Daoy (cell line): ENCODE data around the gene MXI1. TPM values are rescaled to one million over a fixed set of nuclear protein-coding genes. Genes with fewer than 3 reads are reported as not detected.
"Not testable (repeated sequence)": the region's sequence is repeated elsewhere in the genome, so short reads cannot be mapped to it uniquely, and the experiment has no call there.

Experiments
- DNase-seq: peaks from one replicate; pipeline ENCODE4 v3.0.0-alpha.2; 2015; ENCODE audit warnings: low read depth
- total RNA-seq: library from RNA; depleted of rRNA; stranded (reverse); fragments of >200 nt; shearing (Covaris generic); gene quantifications from 2 replicates; pipeline ENCODE4 v1.2.3, GENCODE V29; 2014

MXI1 gene
- total RNA-seq, 1 experiment from 2014 or later: 4.3 TPM

DNA sequence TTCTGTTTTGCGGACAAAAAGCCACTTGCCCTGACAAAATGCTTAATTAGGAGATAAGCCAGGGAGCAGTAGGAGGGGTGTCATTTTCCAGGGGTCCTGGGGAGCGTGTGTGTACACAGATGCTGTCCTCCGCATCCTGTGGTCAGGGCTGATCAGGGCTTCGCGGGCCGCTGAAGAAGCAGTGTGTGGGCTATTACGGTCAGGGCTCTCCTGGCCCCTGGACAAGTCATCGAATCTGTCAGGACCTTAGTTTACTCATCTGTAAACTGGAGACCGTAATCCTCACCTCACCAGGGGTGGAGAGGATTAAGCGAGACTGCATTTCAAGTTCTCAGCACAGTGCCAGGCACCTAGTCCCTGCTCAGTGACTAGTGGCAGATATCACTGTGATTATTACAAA is 26.0 kb upstream of the MXI1 start:
- DNase-seq: no peak

DNA sequence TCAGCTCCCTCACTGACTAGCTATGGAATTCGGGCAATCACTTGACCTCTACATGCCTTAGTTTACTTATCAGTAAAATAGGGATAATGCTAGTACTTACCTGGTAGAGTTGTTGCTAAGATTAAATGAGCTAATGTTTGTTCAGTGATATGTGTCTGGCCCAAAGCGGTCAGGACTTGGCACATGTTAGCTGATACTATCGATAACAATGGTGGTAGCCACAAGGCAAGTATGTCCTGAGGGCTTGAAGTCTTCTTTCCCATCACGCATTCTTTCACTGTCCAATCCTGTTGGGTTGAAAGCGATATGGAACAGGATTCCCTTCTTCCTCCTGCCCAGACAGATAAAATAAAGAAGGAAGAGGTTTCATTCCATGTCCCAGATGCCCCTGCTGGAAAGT is 25.5 kb upstream of the MXI1 start:
- no peak for DNase-seq

DNA sequence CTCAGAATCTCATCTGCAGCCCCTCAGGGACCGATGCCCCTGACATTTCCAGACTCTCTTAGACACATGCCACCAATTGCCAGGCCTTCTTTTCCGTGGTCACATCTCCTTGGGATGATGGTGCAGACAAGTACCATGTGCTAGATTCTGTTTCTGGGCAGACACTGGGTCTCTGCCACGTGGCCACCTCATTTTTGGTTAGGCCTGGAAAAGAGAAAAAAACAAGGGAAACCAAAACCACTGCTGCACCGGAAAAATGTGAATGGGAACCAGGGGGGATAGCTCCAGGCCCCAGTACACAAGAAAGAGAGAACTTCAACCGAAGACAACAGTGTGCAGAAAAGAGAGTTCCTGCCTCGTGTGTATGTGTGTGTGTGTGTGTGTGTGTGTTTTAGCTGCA is 23.0 kb upstream of the MXI1 start:
- DNase-seq: no peak

DNA sequence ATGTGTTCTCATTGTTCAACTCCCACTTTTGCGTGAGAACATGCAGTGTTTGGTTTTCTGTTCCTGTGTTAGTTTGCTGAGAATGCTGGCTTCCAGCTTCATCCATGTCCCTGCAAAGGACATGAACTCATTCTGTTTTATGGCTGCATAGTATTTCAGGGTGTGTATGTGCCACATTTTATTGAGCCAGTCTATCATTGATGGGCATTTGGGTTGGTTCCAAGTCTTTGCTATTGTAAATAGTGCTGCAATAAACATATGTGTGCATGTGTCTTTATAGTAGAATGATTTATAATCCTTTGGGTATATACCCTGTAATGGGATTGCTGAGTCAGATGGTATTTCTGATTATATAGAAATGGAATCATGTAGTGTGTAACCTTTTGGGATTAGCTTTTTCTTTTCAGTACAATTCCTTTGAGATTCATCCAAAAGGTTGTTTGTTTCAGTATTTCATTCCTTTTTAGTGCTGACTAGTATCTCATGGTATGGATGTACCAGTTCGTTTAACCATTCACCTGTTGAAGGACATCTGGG is 21.7 kb upstream of the MXI1 start:
- DNase-seq: not testable (repeated sequence)

DNA sequence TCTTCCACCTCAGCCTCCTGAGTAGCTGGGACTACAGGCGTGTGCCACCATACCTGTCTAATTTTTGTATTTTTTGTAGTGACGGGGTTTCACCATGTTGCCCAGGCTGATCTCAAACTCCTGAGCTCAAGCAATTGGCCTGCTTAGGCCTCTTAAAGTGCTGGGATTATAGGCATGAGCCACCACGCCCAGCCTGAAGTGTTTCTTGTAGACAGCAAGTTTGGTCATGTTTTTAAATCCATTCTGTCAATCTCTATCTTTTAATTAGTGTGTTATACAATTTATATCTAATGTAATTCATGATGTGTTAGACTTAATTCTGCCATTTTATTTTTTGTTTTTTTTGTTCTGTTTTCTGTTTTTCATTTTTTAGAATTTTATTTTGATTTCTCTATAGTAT is 17.2 kb upstream of the MXI1 start:
- no peak for DNase-seq

DNA sequence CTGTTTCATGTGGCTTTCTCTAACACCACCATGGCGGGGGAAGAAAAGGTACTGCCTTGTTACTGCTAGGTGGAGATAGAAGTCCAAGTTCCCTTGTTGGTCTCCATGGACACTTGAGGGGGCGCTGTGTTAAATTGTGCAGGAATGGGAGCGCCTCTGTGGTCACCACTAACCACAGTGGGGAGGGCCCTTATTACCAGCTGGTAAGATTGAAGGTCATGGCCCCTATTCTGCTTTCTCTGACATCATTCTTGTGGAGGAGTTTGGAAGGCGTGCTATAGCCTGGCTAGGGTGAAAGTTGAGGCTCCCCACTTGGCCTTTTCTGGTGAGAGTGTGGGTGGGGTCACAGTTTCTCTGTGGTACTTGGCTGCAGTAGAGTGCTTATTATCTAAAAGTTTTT is 14.9 kb upstream of the MXI1 start:
- DNase-seq: peak; percentile 16

DNA sequence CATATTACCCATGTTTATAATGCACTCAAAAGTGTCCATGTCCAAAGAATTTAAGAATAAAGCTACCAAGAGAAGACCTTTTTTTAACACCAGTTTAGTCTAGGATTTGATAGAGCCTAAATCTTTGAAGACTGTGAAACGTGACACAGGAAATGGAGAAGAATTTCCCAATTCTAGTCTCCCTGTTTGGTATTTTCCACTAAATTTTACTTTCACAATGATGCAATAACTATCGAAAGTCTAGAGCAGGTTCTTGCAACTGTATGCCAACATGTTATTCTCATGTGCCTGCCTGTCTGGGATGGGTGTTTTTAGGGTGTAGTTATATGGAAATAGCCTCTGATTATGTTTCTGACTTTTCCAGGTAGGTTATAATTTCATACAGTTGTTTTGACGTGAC is 6.9 kb upstream of the MXI1 start:
- DNase-seq: no peak

DNA sequence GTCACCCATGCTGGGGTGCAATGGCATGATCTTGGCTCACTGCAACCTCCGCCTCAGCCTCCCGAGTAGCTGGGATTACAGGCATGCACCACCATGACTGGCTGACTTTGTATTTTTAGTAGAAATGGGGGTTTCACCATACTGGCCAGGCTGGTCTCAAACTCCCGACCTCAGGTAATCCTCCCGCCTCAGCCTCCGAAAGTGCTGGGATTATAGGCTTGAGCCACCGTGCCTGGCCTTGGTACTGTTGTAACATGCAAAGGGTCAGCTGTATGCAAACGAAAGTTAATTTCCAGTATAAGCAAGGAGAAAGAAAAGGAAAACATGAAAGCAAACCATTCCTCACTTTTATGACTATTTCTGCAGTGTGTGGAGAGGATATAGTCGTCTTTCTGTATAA is 6.4 kb upstream of the MXI1 start:
- not testable (repeated sequence) for DNase-seq

DNA sequence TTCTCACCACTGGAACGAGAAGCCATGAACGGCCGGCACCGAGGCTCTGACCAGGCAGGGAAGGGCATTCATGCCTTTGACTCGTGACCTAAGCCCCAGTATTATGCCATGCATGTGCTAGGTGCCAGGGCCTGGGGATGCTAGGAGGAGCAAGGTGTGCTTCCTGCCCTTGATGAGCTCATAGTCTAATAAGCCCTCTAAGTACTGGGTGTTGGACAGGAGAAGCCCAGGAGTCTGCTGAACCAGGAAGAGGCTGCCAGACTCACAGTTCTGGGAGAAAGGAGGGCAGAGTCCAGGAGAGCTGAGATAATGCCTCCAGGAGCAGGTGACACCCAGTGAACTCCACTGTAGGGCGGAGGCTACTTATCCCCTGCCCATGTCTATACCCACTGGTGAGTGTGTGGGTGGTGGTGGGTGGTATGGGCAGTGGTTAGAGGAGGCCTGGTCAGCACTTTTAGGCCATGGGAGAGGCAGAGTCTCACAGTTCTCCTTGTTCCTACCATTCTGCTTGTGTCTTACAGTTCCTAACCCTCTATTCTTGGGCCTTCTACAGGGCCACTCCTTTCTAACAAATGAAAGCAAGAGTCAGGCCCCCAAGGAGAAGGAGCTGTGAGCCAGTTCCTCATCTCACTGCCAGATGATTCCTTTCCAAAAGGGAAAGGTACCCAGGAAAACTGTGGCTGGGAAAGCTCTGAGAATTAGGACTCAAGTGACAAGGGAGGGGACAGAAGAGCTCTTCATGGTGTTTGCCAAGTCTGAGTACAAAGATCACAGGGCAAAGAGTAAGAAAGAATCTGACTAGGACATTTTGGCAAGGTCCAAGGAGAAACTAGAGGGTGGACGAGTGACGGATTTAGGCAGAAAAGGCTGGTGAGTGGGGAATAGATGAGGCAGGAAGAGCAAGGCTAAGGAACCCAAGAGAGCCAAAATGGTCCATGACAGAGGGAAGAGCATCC is 3.6 kb upstream of the MXI1 start:
- no peak for DNase-seq

DNA sequence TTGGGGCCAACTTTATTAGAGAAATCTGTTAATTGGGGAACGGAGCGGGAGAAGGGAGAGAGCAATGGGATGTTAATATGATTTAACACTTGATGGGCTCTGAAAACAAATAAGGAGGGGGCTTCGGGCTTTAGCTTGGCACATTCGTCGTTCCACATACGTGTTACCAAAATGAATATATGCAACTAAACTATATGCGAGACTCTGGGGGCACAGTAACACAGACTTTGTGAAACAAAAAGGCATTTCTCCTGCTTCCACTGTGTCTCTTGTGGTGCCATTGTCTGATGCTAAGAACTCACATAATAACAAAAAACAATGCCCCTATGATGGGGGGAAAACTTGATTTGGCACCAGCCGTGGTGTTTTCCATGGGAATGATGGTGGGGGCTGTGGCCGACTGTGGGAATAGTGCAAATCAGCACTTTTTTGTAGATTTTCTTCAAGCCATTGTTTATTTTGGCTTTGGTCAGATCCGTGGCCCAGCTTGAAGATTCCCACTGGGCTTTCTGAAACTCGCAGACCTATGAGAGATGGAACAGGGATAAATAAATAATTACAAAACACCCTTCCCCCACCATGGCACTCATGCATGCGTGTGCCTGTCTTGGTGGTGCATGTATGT is 2.2 kb upstream of the MXI1 start:
- no peak for DNase-seq

DNA sequence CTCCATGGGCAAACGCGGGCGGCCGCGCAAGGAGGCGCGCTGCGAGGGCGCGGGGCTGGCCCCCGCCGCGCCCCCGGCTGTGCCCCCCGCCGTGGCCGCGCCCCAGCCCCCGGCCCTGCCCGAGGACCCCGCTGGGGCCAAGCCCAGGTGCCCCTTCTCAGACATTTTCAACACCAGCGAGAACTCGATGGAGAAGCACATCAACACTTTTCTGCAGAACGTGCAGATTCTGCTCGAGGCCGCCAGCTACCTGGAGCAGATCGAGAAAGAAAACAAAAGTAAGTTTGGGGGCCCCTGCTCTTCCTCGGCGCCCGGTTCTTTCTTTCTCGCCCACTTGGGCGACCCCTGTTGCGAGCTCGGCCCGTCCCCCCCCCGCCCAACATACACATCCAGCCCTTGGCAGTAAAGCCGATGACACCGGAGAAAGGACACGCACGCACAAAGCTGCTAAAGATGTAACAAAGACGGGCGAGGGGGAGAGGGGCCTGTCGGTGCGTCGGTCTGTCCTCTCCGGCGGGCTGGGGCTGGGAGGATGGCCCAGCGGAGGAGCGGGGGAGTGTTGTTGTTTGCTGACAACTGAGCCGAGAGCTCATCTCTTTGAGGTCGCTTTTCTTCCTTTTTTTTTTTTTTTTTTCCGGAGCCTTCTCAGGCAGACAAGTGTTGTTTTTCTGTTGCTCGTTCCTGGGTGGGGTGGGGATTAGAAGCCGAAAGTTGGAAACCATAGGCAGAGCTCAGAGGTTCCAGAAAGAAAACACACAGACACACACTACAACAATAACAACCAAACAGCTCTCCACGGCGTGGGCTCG is 604 bp downstream of the MXI1 start:
- DNase-seq: peak; percentile 23

DNA sequence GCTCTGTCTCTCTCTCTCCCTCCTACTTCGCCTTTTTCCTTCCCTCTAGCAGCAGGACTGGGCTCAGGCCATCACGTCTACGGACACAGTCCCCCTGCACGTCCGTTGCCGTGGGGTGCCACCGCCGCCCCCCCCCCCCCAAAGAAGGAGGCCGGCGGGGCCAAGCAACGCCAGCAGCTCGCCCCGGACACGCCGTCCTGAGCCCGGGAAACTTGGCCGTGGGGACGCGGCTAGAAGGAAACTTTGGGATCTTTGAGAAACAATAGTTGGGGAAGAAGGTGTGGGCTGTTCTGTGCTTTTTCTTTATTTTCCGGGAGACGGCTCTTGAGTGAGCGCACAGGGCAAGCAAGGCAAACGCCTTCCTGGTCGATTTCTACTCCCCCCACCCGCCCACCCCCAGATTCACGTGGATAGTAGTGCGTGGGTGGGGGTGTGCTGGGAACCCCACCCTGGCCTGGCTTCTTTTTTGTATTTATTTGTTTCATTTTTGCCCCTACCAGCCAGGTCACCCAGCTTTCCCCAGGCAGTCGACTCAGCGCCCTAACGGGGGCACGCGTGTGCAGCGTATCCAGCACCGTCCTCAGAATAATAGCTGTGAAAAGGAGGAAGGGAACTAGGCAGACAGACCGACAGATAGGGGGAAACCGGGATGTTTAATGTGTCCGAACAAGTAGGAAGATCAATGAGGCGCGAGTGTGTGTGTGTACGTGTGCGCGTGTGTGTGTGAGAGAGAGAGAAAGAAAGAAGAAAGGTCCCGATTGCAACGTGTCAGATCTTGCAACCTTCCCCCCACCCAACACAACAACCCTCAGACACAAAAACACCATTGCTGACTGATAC is 1.4 kb downstream of the MXI1 start:
- DNase-seq: peak; percentile 42

DNA sequence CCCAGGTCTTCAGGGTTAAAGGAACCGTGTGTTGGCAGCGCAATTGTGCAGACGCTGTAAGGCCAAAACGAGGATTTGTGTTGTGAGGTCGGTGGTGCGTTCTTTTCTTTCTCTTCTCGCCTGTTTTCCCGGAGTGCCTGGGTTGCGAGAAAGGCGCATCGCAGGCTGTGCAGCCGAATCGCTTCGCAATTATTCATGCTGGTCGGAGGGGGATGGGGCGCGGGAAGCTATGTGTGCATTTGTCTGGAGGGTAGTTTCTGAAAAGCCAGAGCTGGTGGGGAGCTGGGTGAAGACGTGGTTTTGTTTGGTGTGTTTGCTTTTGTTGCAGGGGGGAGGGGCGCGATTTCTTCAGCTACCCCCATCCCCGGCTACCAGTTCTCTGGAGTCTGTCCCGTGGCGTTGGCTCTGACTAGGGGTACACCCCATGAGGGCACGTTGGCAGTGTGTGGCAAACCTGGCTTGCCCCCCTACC is 2.1 kb downstream of the MXI1 start:
- DNase-seq: peak; percentile 43

DNA sequence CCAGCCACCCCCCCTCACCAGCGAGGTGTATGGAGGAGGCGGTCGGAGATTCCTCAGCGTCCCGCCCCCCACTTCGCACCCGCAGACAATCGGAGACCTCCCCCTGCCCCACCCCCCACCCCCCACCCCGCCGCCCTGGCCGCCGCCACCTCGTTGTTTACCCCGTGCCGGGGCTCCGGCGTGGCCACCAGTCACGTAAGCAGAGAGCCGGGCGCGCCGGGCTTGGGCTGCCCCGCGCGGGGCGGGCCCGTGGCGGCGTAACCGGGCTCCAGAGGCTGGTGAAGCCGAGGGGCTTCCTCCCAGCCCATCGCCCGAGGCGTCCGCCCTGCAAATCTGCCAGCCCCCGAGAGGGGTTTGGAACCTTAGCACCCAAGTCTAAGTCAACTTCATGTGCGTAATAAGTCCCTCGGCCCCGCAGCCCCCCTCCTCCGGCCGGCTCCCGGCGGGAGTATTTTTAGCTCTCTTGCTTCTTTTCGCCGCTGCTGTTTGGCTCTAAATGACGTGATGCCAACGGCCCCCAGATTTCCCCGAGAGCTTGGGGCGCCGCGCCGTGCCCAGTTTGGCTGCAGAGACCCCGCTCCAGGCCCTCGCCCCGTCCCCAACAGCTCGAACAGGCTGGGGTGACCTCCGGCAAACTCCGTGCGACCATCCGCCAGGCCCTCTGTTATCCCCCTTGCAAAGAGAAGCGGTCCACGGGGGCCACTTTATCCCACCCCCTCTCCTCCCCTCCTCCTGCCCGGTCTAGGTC is 2.7 kb downstream of the MXI1 start:
- DNase-seq: no peak

DNA sequence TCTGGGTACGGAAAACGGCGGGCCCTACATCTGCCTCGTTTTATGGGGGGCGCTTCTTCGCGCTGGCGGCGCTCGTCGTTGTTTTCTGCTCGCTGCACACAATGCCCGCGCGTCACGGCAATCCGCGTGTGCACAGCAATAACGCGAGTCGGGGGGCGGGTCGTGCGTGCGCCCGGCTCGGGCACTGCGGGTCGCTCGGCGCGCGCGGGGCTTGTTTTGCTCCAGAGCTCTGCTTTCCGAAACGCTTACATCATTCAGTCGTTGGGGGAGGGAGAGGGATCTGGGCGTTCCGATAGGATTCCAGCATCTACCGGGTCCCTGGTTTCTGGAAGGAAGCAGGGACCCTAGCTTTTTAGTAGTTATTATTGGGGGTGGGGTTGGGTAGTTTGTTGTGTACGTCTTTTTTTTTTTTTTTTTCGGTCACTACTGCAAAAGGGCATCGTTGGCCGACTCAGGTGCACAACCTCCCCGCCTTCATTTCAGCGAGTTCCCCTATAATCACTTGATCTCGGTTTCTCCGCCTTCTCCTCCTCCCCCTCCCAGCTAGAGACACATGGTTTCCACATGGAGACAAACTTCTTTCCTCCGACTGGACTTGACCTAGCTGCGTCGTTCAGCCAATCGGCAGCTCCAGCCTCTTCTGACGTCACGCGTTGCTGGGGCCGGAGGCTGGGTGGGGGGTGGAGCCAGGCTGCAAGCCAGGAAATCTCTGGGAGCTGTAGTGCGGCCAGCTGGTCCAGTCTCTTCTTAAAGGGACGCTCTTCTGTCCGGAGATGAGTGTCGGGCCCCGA is 3.5 kb downstream of the MXI1 start:
- DNase-seq: peak; percentile 96

DNA sequence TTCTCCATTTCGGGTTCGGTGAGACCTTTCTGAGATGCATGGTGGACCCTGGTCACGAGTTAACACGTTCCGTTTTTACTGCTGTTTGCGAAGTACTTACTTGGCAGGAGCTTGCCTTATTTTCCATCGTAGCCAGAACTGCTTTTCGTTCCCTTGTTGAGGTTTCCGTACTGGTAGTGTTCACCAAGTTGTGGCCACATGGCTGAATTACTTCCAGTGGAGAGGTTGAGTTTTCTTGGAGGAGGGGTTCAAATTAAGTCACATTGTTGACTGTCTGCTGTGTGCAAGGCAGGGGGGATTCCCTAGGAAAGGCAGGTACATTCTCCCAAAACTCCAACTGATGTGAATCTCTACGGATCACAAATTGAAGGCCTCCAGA is 4.0 kb downstream of the MXI1 start:
- no peak for DNase-seq

DNA sequence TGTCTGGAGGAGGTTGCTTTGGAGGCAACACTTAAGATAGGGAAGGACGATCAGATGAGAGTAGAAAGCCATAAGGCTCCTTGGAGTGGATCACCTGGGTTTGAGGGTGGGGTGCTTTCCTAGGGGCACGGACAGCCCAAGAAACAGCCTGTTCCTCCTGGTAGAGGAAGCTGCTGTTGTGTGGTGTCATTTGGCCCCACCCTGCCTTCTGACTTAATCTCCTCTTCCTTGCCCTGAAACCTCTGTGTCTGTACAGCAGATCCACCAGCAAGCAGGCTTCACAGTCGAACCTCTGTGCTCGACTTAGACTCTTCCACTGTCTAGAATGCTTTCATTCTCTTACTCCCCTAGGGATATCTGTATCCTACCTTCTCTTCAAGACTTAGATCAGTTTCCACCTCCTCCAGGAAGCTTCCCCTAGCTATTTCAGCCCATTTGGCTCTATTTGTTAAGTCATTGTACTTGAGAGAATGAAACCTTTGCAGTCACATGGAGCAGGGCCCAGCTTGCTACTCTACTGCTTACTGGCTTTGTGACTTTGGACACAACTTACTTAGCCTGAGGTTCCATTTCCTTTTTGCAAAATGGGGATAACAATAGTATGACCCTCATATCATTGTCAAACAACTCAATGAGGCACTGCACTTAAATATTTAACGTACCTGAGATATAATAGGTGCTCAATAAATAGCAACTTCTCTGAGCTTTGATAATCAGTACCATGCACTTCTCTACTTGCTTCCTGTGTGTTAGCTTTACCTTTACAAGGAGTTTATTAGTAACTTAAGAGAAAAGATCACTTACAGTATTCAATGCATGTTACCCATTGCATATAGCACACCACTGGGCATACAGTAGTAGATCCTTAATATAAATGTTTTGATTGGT is 5.0 kb downstream of the MXI1 start:
- no peak for DNase-seq

DNA sequence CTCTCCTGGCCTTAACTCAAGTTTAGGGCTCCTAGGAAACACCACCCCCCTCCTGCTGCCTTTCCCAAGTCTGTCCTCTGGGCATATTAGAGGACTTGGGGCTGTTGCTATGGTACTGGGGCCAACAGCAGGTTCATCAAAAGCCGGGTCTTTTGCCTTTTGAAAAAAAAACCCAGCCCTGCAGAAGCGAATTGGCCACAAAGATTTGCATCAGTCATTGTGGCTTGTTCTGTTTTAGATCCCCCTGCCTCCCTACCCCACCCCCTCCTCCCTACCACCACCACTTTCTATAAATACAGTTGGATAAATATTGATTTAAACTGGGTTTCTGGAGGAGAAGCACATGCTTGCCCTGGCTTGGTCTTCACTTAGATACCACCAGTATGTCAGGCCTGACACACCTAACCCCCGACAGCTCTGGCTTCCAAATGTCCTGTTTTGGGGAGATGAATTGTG is 7.0 kb downstream of the MXI1 start:
- DNase-seq: no peak
